MM.1S (cell line): ENCODE results near the gene TENM4.
"Not testable (repeated sequence)": the region's sequence is repeated elsewhere in the genome, so short reads cannot be mapped to it uniquely, and the experiment has no call there.

ENCODE experiments used
- EZH2 ChIP-seq: fragments of 300-600 bp; sonication (generic); optimal IDR thresholded peaks from 2 replicates; pipeline ENCODE3; 2017; ENCODE audit warnings: low read depth, mild to moderate bottlenecking, antibody characterized with exemption, low read length, mixed read lengths
- EZH2phosphoT487 ChIP-seq: fragments of 300-600 bp; sonication (generic); IDR thresholded peaks from 2 replicates; pipeline ENCODE4 v1.6.1; 2018; ENCODE audit warnings: antibody characterized with exemption, low read length
- TF ChIP-seq, protein P1 (sequence below): fragments of 300-600 bp; sonication (generic); IDR thresholded peaks from 2 replicates; pipeline ENCODE4 v1.5.1; 2016; ENCODE audit warnings: antibody characterized with exemption, low read length, mixed read lengths

DNA sequence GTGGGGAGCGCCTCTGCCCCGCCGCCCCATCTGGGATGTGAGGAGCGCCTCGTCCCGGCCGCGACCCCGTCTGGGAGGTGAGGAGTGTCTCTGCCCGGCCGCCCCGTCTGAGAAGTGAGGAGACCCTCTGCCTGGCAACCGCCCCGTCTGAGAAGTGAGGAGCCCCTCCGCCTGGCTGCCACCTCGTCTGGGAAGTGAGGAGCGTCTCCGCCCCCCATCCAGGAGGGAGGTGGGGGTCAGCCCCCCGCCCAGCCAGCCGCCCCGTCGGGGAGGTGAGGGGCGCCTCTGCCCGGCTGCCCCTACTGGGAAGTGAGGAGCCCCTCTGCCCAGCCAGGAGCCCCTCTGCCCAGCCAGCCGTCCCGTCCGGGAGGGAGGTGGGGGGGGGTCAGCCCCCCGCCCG, 249.1 kb downstream of the TENM4 start:
- TF ChIP-seq, protein P1, sequence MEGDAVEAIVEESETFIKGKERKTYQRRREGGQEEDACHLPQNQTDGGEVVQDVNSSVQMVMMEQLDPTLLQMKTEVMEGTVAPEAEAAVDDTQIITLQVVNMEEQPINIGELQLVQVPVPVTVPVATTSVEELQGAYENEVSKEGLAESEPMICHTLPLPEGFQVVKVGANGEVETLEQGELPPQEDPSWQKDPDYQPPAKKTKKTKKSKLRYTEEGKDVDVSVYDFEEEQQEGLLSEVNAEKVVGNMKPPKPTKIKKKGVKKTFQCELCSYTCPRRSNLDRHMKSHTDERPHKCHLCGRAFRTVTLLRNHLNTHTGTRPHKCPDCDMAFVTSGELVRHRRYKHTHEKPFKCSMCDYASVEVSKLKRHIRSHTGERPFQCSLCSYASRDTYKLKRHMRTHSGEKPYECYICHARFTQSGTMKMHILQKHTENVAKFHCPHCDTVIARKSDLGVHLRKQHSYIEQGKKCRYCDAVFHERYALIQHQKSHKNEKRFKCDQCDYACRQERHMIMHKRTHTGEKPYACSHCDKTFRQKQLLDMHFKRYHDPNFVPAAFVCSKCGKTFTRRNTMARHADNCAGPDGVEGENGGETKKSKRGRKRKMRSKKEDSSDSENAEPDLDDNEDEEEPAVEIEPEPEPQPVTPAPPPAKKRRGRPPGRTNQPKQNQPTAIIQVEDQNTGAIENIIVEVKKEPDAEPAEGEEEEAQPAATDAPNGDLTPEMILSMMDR: not testable (repeated sequence)
- TF ChIP-seq EZH2, EZH2phosphoT487: not testable (repeated sequence)
